Retina (tissue), 1 donor: ENCODE data around the gene FDPS.
A peak's percentile ranks its signal among the peaks of the same experiment; 100 is the strongest.
"Not testable (repeated sequence)": the region's sequence is repeated elsewhere in the genome, so short reads cannot be mapped to it uniquely, and the experiment has no call there.

Source experiments
- DNase-seq: peaks from one replicate; pipeline ENCODE4 v3.0.0-alpha.2; 2016

The FDPS gene

DNA sequence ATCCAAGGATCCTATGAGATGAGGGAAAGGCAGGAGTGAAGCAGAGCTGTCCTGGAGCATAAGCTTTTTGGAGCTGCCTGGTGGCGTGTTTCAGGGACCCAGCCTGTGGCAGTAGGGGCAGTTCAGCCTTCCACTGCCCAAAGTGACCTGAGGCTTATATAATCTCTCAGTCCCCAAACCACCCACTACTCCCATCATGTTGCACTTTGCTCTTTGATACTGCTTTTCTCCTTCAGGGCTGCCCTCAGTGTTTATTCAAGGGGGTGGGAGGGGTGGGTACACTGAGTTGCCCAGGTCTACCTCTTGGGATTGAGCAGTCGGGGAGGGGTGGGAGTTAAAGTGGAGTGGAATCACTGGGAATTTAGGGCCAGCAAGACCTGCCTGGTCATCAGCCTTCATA, 22.1 kb upstream of the FDPS start:
- no peak for DNase-seq

DNA sequence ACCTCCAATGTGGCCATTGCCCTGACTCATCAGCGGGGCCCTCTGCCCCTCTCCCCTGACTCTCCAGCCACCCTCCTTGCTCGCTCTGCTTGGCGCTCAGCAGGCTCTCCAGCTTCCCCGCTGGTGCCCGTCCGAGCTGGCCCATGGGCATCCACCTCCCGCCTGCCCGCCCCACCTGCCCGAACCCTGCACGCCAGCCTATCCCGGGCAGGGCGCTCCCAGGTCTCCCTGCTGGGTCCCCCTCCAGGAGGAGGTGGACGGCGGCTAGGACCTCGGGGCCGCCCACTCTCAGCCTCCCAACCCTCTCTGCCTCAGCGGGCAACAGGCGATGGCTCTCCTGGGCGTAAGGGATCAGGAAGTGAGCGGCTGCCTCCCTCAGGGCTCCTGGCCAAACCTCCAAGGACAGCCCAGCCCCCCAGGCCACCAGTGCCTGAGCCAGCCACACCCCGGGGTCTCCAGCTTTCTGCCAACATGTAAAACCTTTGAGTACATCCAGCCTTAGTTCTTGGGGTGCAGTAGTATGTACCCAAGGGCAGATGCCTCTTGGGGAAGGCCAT, 20.6 kb upstream of the FDPS start:
- DNase-seq = no peak

DNA sequence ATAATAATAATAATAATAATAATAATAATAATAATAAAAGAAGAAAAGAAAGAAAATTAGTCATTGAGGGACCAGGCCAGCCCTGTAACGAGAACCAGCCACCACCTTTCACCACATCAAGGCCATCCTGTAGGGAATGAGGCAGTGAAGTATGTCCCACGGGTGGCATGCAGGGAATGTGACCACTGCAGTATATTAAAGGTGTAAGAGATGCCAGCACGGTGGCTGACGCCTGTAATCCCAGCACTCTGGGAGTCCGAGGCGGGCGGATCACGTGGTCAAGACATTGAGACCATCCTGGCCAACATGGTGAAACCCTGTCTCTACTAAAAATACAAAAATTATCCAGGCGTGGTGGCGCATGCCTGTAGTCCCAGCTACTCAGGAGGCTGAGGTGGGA, 17.7 kb upstream of the FDPS start:
- DNase-seq = not testable (repeated sequence)

DNA sequence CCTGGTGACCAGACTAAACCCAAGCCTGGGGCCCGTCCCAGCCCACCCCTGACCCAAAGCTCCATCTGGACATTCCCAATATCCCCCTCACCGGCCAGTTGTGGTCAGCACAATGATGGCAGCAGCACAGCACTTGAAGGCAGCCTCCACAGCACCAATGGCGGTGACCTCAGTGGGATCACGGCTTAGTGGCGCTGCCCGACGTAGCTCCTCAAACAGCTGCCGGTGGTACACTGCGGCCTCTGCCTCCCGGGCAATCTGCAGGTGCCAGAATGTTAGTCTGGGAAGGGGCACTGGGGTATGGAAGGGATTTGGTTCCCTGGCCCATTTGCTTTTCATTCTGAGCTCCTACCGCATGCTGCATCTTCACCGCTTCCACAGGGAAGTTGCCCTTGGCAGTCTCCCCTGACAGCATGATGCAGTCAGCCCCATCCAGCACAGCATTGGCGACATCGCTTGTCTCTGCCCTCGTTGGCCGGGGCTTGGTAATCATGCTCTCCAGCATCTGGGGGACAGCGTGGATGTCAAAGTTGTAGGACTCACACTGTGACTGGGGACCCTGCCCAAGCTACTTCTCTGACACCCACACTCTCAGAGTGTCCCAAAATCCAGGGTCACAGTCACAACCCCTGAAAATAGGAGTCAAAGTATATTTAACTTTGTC, 15.4 kb upstream of the FDPS start:
- DNase-seq = no peak

DNA sequence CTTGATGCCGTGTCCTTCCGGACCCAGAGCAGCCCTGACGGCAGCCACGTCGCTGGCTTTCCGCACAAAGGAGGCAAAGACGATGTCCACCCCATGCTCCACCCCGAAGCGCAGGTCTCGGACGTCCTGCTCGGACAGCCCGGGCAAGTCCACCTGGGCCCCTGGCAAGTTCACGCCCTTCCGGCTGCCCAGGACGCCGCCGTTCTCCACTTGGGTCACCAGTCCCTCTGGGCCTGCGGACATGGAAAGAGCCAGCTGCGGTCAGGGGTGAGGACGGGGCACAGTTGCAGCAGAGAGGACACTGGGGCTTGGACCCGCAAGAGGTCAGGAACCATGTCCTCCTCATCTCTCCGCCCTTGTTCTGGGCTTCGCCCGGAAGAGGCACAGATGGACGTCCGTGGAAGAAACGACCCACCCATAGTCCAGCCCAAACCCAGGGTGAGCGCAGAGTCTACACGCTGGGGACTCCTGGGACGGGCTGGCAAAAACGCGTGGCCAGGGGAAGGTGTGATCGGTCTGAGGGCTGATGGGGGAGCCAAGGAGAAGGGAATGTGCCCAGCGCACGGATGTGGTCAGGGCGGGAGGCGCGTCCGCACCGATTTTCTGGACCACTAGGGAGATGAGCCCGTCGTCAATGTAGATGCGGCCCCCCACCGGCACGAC, 14.0 kb upstream of the FDPS start:
- peak; percentile 27 for DNase-seq

DNA sequence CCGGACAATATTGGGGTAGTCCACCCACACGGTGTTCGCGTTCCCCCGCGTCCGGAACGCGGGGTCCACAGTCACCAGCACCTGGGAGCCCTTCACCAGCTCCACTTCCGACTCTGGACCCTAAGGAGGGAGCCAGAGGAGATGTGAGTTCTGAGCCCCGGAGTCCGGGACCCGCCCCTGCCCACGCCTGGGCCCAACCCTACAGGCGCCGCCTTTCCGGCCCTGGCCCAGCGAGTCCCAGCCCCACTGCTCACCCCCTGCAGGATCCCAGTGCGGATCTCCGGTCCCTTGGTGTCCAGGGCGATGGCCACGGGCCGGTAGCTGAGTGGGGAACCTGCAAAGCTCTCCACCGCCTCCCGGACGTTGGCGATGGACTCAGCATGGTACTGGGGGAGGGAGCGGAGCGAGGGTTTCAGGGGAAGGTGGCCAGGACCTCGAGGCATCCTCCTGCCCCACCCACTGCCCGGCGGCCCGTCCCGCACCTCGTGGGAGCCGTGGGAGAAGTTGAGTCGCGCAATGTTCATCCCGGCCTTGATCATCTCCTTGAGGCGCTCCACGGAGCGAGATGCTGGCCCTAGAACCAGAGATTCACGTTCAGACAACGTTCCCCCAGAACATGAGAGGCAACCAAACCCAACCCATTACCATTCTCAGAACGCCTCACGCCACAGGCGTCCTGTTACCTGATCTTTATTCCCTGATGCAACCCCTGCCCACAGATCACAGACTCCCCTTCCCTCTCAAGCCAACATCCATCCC, 13.3 kb upstream of the FDPS start:
- DNase-seq = peak; percentile 12

DNA sequence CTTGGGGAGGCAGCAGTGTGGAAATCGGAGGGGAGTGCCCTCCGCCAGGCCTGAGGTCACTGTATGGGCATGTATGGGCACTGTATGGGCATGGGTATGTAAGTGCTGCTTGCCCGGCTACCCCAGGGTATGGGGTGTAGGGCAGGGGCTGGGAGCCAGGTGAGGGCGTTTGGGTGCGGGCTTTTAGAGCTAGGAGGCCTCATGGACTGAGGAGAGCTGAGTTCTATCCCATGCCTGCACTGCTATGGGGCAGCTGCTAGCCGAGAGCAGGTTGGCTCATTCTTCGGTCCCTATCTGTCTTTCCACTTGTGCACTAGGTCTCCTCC, 12.8 kb upstream of the FDPS start:
- DNase-seq = no peak

DNA sequence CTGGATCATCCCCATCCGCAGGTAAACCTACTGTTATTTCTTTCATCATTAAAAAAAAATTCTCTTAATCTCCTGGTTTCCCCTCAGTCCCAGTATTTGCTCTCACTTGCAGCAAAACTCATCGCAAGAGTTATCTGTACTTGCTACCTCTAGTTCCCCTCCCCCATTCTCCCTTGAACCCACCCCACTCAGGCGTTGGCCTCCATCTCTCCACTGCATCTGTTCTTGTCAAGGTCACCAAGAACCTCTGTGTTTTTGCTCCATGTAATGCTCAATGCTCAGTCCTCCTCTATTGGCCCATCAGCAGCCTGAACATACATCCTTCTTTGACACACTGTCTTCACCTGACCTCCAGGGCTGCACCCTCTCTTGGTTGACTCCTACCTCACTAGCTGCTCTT, 12.0 kb upstream of the FDPS start:
- DNase-seq = no peak

DNA sequence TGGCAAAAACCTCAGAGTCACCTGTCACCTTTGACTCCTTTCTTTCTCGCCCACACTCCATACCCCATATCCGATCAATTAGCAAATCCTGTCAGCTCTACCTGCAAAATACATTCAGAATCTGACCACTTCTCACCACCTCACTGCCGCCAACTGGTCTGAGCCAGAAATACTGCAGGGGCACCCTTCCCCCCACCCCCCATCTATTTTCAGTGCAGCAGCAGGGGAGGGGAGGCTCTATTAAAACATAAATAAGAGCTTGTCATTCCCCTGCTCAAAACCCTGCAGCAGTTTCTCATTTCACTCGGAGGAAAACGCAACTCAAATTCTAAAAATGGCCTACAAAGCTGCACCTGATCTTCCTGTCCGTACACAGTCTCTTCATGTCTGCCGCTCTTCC, 11.3 kb upstream of the FDPS start:
- no peak for DNase-seq

DNA sequence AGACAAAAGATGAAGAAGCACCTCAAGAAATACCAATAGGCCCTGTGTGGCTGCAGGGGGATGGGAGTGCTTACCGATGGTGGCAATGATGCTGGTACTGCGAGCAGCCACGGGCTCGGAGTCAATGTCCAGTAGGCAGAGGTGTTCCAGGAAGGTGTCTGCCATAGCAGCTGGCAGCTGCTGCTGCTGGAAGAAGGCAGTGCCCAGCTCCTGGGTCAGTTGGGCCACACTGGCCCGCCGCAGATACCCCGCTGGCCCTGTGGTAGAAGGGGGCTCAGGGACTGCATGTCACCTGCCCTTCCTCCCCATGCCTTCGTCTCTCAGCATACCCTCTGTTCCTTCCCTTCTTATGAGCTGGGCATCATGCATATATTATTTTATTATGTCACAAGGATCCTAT, 8.6 kb upstream of the FDPS start:
- no peak for DNase-seq

DNA sequence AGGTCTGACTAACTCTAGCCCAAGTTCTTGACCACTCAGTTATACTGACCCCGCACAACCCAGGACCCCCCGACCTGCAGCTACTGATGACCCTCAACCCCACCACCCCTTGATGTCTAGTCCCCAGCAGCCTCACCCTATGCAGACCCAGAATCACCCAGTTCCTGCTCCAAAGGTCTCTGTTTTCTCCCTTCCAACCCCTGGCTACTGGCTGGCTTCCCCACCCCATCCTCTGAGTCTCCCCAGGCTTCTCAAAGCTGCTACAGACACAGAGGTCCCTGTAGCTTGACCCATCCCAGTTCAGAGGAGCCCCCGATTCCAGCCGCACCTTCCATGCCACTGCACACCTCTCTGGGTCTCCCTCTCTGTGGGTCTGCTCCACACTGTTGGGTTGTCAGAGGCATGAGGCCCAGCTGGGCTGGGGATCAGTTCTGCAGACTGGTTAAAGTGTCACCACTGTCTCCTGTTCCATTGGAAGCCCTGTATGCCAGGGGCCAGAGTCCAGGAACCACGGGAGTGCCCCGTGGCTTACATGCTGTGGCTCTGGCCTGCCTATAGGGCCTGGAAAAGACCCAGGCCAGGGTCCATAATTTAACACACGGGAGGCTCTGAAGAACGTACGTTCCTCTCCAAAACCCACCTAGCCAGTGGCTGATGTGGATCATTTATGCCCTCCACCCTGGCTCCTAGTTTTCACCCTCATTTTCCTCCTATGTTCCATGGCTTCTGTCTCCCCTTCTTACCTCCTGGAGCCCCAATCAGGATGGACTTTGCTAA, 7.9 kb upstream of the FDPS start:
- DNase-seq = no peak

DNA sequence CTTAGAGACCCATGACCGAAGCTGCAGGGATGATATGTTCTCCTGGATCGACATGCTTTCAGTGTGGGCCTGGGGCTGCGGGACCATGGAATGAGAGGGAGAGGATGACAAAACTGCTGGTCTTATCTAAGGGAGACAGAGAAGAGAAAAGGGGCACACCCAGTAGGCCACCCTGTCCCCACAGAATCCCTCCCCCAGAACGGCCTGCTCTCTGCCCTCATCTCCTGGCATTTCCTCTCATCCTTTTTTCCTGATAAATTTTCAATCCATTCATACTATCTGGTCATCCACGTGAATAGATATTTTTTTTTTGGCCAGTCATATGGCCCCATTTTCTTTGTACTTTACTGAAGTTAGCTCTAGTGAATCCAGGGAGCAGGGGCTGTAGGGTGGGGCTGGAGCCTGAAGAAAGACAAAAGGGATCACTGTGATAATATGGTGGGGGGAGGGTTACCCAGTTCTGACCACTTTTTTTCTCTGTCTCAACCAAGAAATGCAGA, 7.3 kb upstream of the FDPS start, which contains the start of gene PKLR:
TSS of gene PKLR (minus strand) at position 97 of the 500 bp plus-strand sequence. CDS start at position 54, 43 bp downstream.
- no peak for DNase-seq

DNA sequence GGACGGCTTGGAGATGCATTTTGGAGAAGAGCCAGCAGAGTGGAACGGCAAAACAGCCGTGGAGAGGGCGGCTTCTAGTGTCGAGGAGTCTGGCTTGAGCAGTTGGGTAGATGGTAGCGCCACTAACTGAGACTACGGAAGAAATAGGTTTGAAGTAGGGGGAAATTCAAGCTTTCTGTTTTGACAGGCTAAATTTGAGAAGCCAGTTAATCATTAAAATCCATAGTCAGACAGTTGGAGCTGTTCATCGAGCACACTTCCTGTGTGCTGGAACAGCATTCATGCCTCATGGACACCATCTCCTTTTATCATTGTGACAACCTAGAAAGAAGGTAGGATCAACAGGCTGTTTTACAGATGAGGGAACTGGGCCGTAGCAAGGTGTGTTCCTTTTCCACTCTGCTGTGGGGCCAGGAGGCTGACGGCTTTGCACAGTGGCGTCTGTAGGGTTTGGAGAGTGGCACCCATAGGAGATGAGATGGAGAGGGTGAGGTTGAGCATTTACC, 4.1 kb upstream of the FDPS start:
- DNase-seq = no peak

DNA sequence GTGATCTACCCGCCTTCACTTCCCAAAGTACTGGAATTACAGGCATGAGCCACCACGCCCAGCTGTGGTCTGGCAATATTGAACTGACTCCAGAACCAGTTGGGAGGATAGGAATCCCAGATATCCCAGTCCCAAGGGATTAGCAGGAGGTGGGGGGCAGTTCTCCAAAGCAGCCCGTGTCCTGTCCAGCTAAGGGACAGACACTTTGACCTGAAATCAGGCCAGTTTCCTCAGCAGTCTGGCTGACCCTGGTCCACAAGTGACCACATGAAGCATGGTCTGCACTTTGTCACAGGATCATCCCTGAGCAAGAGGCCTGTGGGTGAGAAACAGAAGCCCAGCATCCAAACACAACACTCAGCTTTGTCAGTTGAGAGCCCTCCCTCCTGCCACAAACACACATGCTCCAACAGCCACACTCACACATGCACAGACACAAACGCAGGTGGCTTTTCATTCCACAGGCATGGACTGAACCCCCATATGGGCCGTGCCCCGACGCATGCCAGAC, 2.7 kb upstream of the FDPS start:
- DNase-seq = no peak

DNA sequence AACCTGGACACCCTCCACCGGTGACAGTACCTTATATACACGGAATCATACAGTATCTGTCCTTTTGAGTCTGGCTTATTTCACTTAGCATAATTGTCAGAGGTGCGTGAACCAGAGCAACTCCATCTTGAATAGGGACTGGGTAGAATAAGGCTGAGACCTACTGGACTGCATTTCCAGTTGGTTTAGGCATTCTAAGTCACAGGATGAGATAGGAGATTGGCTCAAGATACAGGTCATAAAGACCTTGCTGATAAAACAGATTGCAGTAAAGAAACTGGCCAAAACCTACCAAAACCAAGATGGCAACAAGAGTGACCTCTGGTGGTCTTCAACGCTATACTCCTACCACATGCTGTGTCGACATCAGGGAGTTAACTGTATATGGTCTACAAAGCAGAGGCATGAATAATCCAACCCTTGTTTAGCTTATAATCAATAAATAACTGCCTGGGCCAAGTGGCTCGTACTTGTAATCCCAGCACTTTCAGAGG, 1.4 kb upstream of the FDPS start:
- DNase-seq = peak; percentile 29

DNA sequence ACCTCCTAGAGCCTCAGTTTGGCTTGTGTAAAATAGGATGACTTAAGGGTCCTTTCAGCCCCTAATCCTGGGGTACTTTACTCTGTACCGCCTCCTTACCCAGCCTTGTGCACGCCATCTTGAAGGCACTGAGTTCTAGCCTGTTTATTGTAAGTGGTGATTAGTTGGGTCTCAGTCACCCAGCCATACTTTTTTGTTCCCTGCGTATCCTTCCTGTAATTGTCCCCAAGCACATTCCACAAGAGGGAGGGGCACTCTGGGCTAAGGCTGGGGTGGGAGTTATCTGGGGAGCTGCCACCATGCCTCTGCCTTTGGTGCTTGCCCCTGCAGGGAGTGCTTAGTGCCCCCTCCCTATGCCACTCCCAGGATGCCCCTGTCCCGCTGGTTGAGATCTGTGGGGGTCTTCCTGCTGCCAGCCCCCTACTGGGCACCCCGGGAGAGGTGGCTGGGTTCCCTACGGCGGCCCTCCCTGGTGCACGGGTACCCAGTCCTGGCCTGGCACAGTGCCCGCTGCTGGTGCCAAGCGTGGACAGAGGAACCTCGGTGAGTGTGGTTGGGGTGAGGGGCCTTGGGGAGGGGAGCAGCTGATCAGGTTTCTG, 856 bp downstream of the FDPS start:
- DNase-seq = no peak

DNA sequence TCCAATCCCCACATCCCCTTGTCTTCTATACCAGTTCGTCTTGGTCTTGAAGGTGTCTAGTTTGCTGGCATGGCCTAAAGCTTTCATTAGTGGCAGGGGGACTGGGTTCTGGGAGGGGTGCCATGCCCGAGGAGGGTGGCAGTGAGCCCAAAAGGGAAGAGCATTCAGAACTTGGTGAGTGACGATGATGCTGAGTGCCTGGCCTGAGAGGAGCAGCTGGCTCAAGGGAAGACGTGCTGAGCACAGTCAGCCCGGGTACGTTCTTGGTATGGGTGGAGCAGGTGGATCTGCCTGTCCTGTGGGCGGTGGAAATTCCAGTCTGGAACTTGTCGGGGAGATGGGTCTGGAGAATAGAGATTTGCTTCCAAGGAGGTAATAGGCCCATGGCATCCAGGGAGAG, 4.6 kb downstream of the FDPS start:
- DNase-seq = no peak

DNA sequence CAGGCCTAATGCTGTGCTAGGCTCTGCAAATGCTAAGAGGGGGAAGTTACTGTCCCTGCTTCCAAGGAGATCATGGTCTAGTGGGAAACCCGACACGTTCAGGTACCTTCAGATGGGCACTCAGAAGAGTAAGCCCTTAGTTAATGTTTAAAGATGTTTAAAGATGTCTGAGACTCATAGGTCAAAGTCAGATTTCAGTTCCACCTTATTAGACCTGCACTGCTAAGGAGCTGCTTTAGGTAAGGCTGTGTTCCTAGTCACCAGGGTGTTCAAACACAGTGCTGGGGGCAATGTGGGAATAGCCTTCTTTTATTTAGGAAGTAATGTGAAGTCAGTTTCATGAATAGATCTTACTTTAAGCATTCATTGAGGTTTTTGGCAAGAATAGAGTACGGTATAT, 8.3 kb downstream of the FDPS start:
- no peak for DNase-seq

DNA sequence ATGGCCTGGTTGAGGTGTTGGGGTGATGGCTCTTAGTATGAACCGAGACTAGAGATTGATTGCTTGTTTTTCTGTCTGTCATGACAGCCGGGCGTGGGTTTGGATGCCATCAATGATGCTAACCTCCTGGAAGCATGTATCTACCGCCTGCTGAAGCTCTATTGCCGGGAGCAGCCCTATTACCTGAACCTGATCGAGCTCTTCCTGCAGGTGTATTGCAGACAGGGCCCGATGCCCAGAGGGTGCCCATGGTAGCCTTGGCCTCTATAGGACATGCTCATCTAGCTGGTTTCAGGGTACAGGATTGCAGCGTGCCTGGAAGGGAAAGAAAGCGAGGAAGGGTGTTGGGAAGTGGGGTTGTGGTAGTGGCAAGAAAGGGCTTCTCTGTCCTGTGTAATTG, 9.4 kb downstream of the FDPS start:
- DNase-seq = no peak

DNA sequence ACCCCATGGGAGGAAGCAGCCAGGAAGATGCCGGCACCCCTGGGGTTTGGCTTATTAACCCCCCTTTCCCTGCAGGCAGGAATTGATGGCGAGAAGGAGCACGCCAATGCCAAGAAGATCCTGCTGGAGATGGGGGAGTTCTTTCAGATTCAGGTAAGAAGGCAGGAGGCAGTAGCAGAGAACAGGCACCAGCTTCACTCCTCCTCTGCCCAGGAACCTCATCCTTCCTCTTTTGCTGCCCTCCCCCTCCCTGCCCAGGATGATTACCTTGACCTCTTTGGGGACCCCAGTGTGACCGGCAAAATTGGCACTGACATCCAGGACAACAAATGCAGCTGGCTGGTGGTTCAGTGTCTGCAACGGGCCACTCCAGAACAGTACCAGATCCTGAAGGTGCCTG, 10.9 kb downstream of the FDPS start:
- no peak for DNase-seq

DNA sequence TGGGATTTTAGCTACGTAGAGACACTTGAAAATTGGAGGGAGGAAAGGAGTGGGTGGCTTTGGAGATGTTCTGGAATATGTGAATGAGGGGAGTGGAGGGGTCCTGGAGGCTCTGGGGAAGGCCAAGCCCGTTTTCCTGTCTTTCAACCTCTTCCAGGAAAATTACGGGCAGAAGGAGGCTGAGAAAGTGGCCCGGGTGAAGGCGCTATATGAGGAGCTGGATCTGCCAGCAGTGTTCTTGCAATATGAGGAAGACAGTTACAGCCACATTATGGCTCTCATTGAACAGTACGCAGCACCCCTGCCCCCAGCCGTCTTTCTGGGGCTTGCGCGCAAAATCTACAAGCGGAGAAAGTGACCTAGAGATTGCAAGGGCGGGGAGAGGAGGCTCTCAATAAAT, 11.6 kb downstream of the FDPS start:
- no peak for DNase-seq
